ENCODE results near the gene SGMS1.
"Not testable (repeated sequence)": the region's sequence is repeated elsewhere in the genome, so short reads cannot be mapped to it uniquely, and the experiment has no call there.

DNA sequence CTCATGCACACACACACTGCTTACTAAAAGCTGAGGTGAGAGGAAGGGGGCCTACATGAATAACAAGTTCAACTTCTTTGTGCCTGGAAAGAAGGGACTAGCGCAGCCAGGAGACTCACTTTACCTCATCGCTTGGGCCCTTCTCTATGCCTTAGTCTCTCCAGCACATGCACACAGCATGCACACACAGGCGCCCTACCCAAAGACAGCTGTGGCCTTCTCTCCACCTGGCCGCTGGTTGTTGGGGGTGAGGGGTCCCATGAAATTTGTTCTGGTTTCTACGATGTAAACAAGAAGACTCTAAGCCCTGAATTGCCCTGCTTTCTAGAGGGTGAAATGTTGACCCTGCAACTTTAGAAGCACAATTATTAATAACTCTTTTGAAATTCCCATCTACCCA, 38.7 kb upstream of the SGMS1 start:
- not testable (repeated sequence) for TF ChIP-seq POLR2A (IDR thresholded peaks at IDR 0.05)
- TF ChIP-seq, protein P1, sequence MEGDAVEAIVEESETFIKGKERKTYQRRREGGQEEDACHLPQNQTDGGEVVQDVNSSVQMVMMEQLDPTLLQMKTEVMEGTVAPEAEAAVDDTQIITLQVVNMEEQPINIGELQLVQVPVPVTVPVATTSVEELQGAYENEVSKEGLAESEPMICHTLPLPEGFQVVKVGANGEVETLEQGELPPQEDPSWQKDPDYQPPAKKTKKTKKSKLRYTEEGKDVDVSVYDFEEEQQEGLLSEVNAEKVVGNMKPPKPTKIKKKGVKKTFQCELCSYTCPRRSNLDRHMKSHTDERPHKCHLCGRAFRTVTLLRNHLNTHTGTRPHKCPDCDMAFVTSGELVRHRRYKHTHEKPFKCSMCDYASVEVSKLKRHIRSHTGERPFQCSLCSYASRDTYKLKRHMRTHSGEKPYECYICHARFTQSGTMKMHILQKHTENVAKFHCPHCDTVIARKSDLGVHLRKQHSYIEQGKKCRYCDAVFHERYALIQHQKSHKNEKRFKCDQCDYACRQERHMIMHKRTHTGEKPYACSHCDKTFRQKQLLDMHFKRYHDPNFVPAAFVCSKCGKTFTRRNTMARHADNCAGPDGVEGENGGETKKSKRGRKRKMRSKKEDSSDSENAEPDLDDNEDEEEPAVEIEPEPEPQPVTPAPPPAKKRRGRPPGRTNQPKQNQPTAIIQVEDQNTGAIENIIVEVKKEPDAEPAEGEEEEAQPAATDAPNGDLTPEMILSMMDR (IDR thresholded peaks at IDR 0.05): not testable (repeated sequence)
